ENCODE results near the gene SNX25.

DNA sequence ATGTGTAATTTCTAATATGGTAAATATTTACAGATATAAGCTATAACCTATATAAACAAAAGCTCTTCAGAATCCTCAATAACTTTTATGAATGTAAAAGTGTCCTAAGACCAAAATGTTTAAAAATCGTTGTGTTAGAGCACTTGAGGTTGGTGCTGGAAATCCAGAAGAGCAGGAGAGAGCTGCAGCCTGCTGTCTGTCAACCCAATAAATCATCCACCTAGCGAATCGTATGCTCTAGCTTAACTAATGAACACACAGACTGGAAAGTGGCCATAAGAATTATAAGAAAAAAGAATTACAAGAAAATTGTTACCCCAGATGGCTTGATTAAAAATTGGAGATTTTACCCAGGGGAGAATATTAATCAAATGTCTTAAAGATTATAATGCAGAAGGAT, 22.6 kb upstream of the SNX25 start:
- TF ChIP-seq, protein P1, sequence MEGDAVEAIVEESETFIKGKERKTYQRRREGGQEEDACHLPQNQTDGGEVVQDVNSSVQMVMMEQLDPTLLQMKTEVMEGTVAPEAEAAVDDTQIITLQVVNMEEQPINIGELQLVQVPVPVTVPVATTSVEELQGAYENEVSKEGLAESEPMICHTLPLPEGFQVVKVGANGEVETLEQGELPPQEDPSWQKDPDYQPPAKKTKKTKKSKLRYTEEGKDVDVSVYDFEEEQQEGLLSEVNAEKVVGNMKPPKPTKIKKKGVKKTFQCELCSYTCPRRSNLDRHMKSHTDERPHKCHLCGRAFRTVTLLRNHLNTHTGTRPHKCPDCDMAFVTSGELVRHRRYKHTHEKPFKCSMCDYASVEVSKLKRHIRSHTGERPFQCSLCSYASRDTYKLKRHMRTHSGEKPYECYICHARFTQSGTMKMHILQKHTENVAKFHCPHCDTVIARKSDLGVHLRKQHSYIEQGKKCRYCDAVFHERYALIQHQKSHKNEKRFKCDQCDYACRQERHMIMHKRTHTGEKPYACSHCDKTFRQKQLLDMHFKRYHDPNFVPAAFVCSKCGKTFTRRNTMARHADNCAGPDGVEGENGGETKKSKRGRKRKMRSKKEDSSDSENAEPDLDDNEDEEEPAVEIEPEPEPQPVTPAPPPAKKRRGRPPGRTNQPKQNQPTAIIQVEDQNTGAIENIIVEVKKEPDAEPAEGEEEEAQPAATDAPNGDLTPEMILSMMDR (IDR thresholded peaks at IDR 0.05) = no peak
- TF ChIP-seq POLR2A (IDR thresholded peaks at IDR 0.05) (no peak), POLR2AphosphoS5 (IDR thresholded peaks at IDR 0.05; ENCODE audit: insufficient read depth in 1 of 2, low read depth in 1 of 2) (no peak)

All from vagina (tissue), 2 donors.